NCI-H2196 (cell line): ENCODE measurements around the gene ITGAD.
"Not testable (repeated sequence)": the region's sequence is repeated elsewhere in the genome, so short reads cannot be mapped to it uniquely, and the experiment has no call there.

Source experiments
- DNase-seq: peaks from one replicate; lab custom pipeline; 2025; ENCODE audit not compliant: unreplicated experiment; lab: John Stamatoyannopoulos, UW

Gene ITGAD

DNA sequence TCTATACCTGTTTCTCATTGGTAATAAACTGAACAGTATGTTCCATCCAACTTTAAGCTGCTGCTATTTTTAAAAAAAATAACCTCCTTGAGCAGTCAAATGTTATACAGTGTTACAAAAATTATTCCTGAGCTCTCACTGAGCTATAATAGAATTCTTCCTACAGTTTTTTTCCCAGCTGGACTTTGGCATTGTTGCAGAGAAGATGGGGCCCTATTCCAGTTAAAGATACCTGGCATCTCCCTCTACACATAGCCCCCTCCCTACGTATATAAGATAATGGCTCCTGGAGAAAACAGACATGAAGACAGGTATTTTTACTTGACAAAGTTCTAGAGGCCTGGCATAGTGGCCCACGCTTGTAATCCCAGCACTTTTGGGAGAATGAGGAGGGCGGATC lies 36.7 kb downstream of the ITGAD start:
- no peak for DNase-seq

DNA sequence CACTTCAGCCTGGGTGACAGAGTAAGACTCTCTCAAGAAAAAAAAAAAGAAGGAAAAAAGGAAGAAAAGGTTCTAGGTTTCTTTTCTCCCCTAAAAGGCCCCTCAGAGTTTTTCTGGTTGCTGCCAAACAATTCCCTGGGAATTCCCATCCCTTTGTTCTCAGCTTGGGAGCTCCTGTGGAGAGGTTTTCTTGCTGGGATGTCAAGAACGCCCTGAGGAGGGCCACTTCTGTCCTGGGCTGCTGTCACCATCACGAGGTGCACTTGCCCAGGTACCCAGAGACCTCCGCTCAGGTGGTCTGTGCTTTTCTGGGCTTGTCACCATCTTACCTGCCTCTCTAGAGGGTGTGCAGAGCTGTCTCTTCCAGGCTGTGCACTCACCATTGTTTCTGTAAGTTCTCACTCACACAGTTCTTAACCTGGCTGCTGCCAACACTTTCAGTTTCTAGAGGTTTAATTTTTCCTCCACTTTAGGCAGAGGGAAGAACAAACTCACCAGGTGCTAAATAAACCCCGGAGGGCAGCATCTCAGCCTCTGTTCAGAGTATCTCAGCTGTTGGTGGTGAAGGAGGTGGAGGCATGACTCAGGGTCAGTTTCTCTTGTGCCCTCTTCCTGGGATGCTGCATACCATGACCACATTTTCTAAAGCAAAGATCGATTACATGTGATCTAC lies 37.4 kb downstream of the ITGAD start:
- no peak for DNase-seq

DNA sequence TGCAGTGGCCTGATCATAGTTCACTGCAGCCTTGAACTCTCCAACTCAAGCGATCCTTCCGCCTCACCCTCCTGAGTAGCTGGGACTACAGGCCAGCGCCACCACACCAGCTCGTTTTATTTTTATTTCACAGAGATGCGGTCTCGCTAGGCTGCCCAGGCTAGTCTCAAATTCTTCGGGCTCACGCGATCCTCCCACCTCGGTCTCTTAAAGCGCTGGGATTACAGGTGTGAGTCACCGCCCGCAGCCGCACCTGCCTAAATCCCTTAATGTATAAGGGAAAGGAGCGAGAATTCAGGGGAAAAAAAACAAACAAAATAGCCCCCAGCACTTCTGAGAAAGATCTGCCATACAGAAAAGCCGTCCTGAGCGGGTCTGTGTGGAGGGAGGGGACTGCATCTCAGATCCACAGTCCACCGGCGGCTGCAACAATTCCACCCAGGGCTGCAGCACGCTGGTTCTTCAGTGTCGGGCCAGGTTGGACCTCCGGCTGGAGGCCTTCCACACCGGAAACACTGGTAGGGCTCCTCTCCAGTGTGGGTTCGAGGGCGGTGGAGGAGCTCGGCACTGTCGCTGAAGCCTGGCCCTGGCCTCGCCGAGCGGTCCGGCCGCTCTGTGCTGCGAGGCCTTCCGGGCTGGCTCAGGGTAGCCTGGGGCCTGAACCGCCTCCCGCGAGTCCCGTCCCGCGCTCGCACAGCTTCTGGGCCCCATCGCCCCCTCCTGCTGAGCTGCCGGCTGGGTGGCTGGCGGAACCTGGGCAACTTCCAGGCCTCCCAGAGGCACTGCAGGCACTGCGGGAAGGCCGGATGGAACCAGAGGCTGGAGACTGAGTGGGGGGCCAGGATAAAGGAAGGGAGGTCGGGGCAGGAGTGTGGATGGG lies 42.4 kb downstream of the ITGAD start:
- no peak for DNase-seq

DNA sequence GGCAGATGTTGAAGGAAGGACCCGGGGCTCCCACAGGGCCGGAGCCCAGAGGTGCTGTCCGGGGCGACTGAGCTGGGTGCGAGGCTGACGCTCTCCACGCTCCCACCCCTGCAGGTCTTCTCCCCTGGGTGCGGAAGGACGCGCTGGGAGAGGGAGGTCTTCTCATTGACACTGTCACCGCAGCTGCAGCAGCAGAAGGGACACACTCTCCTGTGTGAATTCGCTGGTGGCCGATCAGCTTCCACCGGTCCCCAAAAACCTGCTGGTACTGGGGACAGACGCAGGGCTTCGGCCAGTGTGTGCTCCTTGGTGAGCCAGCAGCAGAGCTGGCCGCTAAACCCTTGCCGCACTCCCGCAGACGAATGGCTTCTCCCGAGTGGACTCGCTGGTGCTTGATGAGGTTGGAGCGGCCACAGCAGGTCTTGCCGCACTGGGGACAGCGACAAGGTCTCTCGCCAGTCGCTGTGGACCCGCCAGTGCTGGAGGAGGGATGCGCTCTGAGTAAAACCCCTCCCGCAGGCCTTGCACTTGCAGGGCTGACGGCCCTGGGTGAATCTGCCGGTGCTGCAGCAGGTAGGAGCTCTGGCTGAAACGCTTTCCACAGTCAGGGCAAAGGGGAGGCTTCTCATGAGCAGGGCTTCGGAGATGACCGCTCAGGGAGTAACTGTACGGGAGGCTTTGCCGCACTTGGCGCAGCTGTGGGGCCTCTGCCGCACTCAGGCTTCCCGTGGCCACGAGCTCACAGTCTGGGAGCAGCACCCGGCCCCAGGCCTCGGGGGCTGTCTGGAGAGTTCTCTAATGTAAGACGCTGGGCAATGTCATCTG lies 43.3 kb downstream of the ITGAD start:
- no peak for DNase-seq

DNA sequence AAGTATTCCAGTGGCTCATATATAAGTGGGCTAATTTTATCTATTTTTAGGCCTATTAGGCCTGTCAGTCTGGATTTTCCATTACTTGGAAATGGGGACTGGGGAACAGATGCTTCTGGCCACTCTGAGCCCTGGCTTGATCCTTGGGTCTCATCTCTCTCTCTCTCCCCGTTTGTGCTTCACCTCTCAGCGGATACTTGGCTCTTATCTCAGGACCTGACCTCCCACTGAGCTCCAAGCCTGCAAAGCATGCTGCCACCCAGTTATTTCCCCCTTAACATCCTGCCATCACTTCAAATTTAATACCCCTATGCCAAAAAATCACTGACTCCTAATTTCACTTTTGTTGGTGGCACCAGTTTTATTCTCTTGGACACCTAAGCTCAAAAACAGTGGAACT lies 45.3 kb downstream of the ITGAD start:
- no peak for DNase-seq

DNA sequence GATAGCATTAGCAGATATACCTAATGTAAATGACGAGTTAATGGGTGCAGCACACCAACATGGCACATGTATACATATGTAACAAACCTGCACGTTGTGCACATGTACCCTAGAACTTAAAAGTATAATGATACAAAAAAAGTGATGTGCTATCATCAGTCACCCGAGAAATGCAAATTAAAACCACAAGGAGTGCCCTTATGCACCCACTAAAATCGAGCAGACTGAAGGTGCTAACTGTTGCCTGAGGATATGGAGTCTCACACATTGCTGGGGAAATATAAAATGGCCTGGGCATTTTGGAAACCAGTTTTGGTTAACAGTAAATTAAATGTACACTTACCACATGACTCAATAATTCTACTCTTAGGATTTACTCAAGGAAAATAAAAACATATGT lies 45.9 kb downstream of the ITGAD start:
- not testable (repeated sequence) for DNase-seq

DNA sequence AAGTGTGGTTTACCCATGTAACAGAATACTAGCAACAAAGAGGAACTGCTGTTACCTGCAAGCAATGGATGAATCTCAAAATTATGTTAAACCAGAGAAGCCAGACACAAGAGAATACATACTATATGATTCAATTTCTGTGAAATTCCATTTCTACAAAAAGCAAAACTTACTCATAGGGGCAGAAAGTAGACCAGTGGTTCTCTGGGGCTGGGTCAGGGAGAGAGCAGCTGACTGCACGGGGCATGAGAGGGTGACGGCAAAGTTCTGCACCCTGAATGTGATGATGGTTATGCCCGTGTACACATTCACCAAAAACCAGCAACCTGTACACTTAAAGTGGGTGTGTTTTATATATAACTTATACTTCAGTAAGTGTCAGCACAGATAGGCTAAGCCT lies 46.4 kb downstream of the ITGAD start:
- no peak for DNase-seq

DNA sequence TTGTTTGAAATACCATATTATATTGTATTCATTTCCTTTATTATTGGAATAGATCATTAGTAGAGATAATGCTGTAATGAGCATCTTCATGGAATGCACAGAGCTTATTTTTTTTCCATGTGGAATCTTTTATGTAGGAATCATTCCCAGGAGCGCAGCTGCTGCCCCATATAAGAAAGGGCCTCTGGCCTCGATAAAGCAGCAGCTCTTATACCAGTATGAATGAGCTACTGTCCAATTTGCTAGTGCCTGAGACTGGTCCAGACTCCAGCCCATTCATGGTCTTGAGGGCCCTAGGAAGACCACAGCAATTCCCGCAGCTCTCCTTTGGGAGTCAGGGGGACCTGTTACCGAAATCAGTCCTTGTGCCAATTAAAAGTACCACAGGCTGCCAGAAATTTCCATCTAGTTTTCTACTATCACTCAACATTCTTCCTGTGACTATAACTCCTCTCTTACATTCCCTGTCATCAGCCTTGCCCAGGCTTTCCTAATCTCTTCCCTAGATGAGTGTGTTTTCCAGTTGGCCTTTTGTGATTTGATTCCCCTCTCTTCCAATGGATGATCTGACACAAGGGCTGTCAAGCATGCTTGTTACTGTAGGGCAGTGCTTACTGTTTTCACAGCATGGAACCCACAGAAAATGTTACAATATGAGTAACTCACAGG lies 47.5 kb downstream of the ITGAD start:
- DNase-seq = no peak

DNA sequence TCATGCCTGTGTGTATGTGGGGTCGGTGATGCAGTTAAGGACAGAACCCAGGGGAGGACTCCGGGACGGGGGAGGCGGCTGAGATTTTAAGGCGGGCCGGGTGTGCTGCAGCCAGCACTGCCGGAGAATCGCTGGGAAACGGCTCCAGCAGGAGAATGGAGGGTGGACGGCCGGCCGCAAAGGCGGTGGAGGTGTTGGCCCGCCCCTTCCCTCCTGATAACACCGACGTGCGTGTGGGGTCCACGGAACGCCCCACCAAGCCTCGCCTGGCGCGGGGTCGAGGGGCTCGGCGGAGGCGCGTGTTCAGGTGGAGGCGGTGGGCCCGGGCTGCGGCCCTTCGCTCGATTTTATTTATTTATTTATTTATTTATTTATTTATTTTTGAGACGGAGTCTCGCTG lies 48.8 kb downstream of the ITGAD start:
- DNase-seq = no peak

DNA sequence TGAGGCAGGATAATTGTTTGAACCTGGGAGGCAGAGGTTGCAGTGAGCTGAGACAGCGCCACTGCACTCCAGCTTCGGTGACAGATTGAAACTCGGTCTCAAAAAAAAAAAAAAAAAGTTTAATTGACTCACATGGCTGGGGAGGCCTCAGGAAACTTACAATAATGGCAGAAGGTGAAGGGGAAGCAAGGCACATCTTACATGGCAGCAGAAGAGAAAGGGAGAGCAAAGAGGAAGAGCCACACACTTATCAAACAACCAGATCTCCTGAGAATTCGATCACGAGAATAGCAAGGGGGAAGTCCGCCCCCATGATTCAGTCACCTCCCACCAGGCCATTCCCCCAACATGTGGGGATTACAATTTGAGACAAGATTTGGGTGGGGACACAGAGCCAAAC lies 52.8 kb downstream of the ITGAD start:
- DNase-seq = not testable (repeated sequence)

DNA sequence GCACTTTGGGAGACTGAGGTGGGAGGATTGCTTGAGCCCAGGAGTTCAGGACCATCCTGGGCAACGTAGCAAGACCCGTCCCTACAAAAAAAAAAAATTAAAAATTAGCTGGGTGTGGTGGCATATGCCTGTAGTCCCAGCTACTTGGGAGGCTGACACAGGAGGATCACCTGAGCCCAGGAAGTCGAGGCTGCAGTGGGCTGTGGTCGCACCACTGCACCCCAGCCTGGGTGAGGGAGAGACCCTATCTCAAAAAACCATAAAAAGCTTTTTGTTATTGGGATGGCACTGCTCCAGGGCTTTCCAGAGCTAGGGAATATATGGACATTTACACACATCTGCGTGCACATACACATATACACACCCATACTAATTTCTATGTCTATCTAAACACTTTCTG lies 58.1 kb downstream of the ITGAD start:
- no peak for DNase-seq

DNA sequence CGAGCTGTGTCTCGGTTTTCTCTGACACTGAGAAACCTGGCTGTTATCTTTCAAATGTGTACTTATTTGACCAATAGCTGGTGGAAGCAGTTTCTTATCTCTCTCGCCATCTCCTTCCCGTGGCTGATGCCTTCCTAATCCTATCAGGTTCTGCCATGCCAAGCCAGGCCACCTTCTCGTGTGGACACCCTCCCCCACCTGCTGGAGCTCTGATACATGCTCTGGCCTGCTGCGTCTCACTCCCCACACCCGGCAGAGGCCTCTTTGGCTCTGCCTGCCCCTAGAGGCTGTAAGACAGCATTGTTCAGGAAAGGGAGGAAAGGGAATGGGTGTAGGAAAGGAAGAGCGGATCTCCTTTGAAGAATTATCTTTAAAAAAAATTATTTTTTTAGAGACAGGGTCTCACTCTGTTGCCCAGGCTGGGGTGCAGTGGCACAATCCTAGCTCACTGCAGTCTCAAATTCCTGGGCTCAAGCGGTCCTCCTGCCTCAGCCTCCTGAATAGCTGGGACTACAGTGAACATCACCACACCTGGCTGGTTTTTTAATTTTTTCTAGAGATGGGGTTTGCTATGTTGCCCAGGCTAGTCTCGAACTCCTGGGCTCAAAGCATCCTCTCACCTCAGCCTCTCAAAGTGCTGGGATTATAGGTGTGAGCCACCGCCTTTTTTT lies 58.7 kb downstream of the ITGAD start:
- peak; percentile 69 for DNase-seq

DNA sequence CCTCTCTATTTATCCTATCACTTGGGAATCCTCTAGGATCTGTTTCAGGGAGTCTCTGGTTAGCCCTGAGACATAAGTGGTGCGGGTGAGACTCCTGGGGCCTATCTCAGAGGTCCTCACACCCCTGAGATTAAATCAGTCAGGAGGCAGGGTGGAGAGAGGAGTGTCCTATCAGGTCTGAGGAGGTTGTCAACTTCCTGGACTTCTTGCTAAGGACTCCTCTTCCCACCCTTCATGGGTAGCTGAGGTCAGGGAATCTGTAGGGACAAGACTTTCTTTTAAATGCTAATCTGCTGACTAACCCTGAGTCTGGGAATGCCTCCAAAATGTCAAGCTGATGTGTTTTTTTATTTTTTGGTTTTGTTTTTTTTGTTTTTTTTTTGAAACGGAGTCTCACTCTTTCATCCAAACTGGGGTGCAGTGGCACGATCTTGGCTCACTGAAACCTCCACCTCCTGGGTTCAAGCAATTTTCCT lies 59.5 kb downstream of the ITGAD start:
- DNase-seq = no peak

DNA sequence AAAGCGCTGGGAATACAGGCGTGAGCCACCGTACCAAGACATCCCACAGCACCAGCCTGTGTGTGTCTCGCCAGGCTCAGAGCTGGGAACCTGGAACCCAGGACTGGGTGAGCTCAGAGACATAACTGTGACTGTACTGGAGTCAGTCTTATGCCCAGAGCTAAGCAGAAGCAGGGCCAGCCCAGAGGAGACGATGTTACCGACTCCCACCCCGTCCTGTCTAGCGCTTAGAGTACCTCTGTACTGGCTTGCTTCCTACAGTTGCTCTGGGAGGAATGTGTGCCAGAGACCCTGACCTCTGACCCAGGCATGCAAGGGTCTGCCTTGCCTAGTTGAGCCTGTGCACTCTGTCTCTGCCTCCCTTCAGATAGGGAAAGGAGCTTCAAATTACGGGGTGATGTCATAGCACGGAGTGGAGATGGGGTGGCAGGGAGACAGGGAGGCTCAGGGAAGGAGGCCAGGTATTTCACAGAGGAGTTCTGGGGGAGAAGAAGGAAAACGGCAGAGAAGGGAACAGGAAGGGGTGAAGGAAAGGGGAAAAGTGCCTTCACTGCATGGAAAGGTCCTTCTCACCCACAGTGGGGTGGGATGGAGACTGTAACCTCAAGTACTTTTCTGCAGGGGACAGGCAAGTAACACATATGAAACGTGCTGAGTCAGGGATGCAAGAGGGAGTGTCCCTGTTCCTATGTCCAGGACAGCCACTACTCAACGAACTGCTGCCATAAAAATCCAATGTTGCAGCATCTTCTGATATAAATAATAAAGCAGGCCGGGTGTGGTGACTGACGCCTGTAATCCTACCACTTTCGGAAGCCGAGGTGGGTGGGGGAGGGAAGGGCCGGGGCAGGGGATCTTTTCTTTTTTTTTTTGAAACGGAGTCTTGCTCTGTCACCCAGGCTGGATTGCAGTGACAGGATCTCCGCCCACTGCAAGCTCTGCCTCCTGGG lies 60.4 kb downstream of the ITGAD start:
- DNase-seq = no peak

DNA sequence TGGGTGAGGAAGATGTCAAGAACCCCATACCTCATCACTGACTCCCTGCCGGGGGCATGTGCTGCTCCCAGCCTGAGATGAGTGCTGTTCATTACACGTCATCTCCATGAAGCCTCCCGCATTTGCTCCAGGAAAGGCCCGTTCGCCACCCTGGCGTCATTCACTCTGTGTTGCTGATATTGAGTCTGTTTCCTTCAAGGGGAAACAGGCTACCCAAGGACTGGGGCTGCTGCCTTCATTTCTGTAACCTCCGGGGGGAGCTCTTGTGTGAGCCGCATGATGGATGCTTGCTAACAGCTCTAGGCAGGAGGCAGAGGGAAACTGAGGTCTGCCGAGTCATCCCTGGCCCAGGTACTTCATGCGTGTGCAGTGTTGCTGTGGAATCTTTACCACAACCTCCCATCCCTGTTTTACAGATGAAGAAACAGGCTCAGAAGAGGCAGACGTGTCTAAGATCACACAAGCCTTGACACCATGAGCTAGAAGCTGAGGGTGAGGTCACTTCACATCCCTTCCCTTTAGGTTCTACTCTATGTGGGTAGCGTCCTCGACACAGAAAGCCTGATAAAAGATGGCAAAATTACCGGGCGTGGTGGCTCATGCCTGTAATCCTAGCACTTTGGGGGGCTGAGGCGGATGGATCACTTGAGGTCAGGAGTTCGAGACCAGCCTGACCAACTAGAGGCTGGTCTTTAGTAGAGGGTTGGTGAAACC lies 62.6 kb downstream of the ITGAD start:
- no peak for DNase-seq

DNA sequence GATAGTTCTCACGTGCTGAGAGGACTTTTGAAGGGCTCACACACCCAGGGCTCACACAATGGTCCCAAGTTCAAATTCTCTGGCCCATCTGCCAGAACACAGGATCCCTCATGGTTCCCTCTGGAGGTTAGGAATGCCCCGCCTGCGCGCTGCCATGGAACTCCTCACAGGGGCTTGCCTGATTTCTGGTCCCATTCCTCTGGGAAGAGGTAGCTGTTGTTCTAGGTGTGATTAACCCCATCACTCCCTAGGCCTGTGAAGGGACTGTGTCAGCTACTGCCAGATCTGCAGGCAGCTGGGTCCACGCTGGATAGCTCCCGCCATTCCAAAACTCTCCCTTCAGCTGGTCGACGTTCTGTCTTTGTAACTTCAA lies 63.8 kb downstream of the ITGAD start:
- DNase-seq = no peak

DNA sequence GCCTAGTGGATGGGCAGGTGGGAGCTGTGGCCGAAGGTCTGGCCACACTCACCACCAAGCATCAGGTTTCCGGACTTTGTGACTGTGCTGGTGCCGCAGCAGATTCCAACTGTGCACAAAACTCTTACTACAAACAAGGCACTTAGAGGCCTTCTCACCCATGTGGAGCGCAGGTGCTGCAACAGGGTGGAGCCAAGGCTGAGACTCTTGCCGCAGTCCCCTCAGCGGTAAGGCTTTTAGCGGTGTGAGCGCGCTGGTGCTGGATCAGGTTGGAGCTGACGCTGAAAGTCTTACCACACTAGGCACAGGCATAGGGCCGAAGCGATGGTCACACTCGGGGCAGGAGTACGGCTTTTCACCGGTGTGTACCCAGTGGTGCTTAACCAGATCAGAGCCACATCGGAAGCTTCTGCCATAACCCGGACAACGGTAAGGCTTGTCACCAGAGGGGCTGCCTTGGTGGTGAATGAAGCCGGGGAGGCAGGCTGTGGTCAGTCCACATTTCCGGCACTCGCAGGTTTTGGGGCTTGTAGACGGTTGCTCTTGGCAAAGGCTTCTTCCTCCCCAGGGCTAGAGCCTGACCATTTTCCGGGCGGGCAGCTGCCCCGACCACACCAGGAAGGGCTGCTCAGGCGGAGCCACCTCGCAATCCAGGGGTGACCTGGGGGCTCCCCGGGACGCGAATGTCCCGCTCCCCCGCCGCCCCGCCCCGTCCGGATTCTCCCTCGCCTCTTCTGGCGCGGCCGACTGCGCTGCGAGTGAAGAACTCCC lies 65.1 kb downstream of the ITGAD start:
- peak; percentile 48 for DNase-seq
